Measurements from ENCODE around the gene GPER1.

GPER1 gene

GRCh38 chr7:1053816-1054370 lies 34.0 kb upstream of the GPER1 start:
- no peak for DNase-seq (ENCODE audit: low read depth)

- DNase-seq (ENCODE audit: low read depth) = no peak
Measured at GRCh38 chr7:1054438-1054837, 33.5 kb upstream of the GPER1 start.

GRCh38 chr7:1054861-1055450 lies 33.0 kb upstream of the GPER1 start:
- peak; percentile 78 for DNase-seq (ENCODE audit: low read depth)

GRCh38 chr7:1055491-1055955 lies 32.4 kb upstream of the GPER1 start:
- no peak for DNase-seq (ENCODE audit: low read depth)

GRCh38 chr7:1055956-1056784 lies 31.7 kb upstream of the GPER1 start:
- DNase-seq (ENCODE audit: low read depth) = no peak

GRCh38 chr7:1056785-1057410 lies 31.0 kb upstream of the GPER1 start:
- DNase-seq (ENCODE audit: low read depth) = no peak

- no peak for DNase-seq (ENCODE audit: low read depth)
Measured at GRCh38 chr7:1057416-1058291, 30.3 kb upstream of the GPER1 start.

GRCh38 chr7:1058311-1058710 lies 29.6 kb upstream of the GPER1 start:
- DNase-seq (ENCODE audit: low read depth) = no peak

- no peak for DNase-seq (ENCODE audit: low read depth)
Measured at GRCh38 chr7:1058821-1059199, 29.1 kb upstream of the GPER1 start.

GRCh38 chr7:1059200-1060091 lies 28.5 kb upstream of the GPER1 start:
- no peak for DNase-seq (ENCODE audit: low read depth)

GRCh38 chr7:1060315-1061072 lies 27.4 kb upstream of the GPER1 start:
- DNase-seq (ENCODE audit: low read depth) = no peak

GRCh38 chr7:1061180-1061579 lies 26.7 kb upstream of the GPER1 start:
- no peak for DNase-seq (ENCODE audit: low read depth)

- no peak for DNase-seq (ENCODE audit: low read depth)
Measured at GRCh38 chr7:1062296-1063294, 25.3 kb upstream of the GPER1 start.

GRCh38 chr7:1063361-1063760 lies 24.6 kb upstream of the GPER1 start:
- no peak for DNase-seq (ENCODE audit: low read depth)

GRCh38 chr7:1064581-1064980 lies 23.3 kb upstream of the GPER1 start:
- DNase-seq (ENCODE audit: low read depth) = no peak

GRCh38 chr7:1065263-1065584 lies 22.7 kb upstream of the GPER1 start:
- no peak for DNase-seq (ENCODE audit: low read depth)

GRCh38 chr7:1065585-1066241 lies 22.2 kb upstream of the GPER1 start:
- no peak for DNase-seq (ENCODE audit: low read depth)

- DNase-seq (ENCODE audit: low read depth) = no peak
Measured at GRCh38 chr7:1066242-1066588, 21.7 kb upstream of the GPER1 start.

- DNase-seq (ENCODE audit: low read depth) = no peak
Measured at GRCh38 chr7:1068013-1068412, 19.9 kb upstream of the GPER1 start.
